Umbilical cord (tissue), 2 donors: ENCODE results near the gene THSD7B. TPM values are rescaled to one million over a fixed set of nuclear protein-coding genes. Genes with fewer than 3 reads are reported as not detected.
A peak's percentile ranks its signal among the peaks of the same experiment; 100 is the strongest.
"Not testable (repeated sequence)": the region's sequence is repeated elsewhere in the genome, so short reads cannot be mapped to it uniquely, and the experiment has no call there.

Experiments
- DNase-seq: peaks from one replicate; pipeline ENCODE4 v3.0.0-alpha.2; 2015; ENCODE audit warnings: low spot score
- total RNA-seq: library from RNA; depleted of rRNA; stranded (reverse); fragments of >200 nt; gene quantifications from one replicate; pipeline ENCODE4 v1.2.3, GENCODE V29; 2014; ENCODE audit warnings: low replicate concordance; ENCODE audit not compliant: insufficient read depth

The THSD7B gene
- total RNA-seq, 1 donor from 2014 or later, result 2.2 TPM

- DNase-seq, result no peak
These were observed 282.0 kb downstream of the THSD7B start for GRCh38 chr2:137047369-137047768.

DNA sequence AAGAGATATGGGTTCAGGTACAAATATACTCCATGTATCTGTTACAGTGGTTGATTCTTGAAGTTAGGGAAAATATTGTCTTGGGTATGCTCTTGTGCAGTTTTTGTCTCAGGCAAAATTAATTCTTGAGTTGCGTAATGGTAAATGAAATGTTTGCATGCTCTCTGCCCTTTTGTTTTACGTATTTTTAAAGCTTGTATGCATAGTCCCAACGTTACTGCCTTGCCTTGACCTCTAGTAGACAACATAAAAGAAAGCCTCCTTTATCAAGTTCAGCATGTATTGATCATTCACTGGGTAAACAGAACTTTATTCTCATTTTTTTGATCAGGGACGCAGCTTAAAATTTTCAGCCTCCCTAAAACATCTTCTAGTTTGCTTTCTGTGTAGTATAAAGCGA is 283.1 kb downstream of the THSD7B start:
- DNase-seq, result no peak

DNA sequence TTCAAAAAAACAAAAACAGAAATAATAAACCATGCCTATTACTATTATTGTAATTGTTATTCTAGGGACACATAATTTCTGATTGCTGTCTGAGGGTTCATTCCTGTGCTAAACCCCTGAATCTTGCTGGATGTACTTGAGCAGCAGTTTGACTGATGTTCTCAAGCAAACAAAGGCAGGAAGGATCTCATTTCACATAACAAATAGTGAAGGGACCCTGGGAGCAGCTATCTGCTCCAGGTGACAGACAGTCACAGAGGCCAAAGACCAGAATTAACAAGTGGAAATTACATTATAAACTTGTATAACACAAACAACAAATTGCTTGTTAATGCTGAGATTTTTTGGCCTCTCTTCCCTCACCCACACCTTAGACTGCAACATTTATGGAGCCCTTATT is 284.2 kb downstream of the THSD7B start:
- DNase-seq, result no peak

GRCh38 chr2:137050949-137051348 is 285.6 kb downstream of the THSD7B start:
- no peak for DNase-seq

GRCh38 chr2:137051778-137052398 is 286.5 kb downstream of the THSD7B start:
- no peak for DNase-seq

- no peak for DNase-seq
These were observed 291.4 kb downstream of the THSD7B start for GRCh38 chr2:137056704-137057103.

DNA sequence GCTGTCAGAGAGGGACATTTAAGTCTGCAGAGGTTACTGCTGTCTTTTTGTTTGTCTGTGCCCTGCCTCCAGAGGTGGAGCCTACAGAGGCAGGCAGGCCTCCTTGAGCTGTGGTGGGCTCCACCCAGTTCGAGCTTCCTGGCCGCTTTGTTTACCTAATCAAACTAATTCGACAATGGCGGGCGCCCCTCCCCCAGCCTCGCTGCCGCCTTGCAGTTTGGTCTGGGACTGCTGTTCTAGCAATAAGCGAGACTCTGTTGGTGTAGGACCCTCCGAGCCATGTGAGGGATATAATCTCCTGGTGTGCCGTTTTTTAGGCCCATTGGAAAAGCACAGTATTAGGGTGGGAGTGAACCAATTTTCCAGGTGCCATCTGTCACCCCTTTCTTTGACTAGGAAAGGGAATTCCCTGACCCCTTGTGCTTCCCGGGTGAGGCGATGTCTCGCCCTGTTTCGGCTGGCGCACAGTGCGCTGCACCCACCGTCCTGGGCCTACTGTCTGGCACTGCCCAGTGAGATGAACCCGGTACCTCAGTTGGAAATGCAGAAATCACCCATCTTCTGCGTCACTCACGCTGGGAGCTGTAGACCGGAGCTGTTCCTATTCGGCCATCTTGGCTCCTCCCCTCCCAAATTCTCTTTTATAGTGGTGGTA is 310.9 kb downstream of the THSD7B start:
- DNase-seq, result not testable (repeated sequence)

- no peak for DNase-seq
These were observed 326.4 kb downstream of the THSD7B start for GRCh38 chr2:137091704-137092103.

DNA sequence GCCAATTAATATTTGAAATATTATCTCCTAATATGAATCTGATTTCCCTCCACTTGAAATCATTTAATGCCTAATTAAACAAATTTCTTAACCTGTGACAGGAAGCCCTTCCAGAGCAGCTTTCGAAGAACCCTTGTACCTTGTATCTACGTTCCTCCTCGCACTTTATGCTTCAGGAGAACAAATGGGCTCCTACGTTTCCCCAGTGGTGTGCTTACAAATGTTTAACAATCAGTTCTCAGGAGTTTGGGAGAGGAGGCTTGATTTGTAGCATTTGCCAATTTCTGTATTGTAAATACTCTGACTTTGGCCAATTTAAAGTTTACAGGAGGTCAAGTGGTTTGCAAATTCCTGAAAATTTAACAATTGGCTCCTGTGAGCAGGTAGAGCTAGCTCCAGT is 327.8 kb downstream of the THSD7B start:
- no peak for DNase-seq

GRCh38 chr2:137096187-137096586 is 330.8 kb downstream of the THSD7B start:
- no peak for DNase-seq

DNA sequence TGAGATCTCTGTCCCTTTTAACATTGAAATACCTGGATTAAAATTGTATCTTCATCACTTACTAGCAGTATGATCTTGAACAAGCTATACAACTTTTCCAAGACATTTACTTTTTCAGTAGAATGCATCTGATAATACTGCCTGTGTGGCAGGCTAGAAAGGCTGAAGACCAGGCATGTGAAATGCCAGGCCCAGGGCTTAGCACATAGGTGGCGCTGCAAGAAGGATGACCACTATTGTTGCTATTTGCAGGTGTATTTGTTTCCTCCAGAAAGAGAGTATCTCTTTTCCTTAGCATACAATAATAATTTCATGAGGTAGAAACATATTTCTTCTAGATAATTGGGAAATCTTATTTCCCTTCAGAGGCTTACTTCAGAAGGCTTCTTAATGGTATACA is 331.3 kb downstream of the THSD7B start:
- no peak for DNase-seq

GRCh38 chr2:137101814-137102213 is 336.5 kb downstream of the THSD7B start:
- DNase-seq, result not testable (repeated sequence)

GRCh38 chr2:137107904-137108303 is 342.6 kb downstream of the THSD7B start:
- DNase-seq, result no peak

- no peak for DNase-seq
These were observed 346.6 kb downstream of the THSD7B start for GRCh38 chr2:137111896-137112295.

- peak; percentile 5 for DNase-seq
These were observed 349.9 kb downstream of the THSD7B start for GRCh38 chr2:137115081-137115794.

DNA sequence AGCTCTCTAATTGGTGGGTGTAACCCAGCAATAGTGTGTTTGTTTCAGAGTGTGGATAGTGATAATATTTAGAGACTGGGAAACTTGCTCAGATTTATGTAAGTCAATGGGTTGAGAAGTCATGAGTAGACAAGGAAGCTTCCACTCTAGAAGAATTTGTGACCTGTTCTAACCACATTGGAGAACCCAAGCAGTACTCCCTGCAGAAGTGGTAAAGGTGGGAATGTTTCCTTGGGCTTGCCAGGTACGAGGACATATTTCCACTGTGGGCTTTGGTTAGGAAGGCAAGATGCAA is 350.4 kb downstream of the THSD7B start:
- no peak for DNase-seq

DNA sequence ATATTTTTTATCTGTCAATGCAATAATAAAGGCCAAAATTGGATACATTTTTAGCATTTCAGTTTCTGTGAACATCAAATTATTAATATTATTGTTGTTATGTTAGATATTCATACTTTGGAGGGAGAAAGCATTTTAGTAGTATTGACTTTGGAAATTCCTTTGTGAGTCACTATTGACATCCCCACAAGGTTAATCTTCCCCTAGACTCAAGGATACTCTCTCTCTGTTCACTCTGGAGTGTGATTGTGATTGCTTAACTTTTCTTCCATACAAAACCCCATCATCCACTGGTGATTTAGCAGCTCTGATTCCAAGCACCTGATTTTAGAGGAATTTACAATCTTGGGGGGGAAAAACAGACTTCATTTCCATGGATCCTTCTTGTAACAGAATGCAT is 352.0 kb downstream of the THSD7B start:
- DNase-seq, result no peak

DNA sequence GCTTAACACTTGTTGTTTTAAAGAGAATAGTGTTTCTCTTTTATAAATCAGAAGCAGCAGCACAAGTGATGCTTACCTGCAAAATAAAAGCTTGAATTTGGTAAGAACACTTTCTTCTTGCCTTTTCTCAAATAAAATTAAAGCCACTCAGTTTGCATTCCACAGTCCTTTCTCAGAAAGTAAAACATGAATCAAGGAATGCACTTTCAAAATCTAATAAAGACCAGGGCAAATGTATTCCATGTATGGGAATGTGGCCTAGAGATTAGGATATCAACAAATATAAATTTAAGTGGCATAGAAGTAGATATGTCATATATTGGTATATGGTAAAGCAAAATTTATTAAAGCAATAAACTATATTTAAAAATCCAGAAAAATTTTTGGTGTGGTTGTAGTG is 352.8 kb downstream of the THSD7B start:
- no peak for DNase-seq

DNA sequence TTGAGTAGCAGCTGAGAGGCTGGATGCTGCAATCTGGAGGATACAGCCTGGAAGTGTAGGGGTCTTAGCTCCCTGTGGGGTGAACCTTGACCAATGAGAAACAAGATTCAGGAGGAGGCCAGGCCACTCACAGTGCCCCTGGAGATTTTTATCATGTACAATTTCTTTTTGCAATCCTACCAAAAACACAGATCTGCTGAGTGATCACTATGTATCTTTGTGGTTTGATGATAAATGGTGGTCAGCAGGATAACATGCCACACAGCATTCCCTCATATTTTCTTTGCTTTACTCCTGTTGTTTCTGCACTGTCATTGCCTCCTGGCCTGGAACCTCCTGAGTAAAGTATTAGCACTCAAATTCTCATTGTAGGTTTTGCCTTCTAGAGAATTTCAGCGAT is 357.9 kb downstream of the THSD7B start:
- DNase-seq, result no peak

DNA sequence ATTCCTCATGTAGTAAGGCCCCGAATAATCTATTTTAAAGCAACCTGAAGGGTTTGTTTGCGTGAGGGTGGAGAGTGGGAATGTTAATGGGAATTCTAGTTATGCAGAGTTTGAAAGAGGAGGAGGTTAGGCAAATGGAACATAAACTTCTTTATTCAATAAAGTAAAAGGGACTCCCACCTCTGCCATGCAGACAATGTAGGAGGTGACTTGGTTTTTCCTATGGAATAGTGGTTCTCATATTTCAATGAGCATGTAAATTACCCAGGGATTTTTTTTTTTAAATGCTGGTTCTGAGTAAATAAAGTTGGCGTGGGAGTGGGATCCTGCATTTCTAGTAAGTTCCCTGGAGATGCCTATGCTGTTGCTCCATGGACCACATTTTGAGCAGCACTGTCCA is 367.9 kb downstream of the THSD7B start:
- DNase-seq, result no peak

- DNase-seq, result no peak
These were observed 372.9 kb downstream of the THSD7B start for GRCh38 chr2:137138263-137138662.

DNA sequence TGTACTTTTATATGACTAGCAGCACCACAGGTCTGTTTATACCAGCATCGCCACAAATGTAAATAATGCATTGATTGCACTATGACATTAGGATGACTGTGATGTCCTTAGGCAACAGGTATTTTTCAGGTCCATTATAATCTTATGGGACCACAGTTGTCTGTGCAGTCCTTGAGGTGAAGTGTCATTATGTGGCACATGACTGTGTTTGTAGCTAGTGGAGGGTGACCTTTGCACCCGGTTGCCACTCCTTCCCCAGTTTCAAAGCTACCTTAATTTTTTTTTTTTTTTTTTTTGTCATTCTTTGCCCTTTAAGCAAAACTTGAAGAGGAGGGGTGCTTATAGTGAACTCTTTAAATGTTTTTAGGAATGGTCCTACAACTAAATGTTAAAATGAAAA is 386.4 kb downstream of the THSD7B start:
- no peak for DNase-seq

DNA sequence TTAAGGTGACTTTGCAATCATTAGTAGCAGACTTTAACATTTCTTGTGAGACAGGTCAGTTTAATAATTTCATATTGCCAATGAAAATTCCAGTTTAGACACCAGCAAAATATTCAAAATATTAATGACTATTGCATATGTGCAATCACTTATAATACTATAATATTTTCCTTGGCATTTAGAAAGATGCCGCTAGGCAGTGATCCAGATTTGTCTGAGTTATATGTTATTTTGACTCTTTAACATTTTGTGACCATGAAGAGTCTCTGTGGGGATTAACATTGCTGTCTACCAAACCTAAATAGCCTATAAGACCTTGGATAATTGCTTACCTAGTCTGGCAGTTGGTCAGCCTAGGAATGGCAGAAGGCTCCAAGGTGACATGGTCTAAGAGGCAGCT is 389.6 kb downstream of the THSD7B start:
- no peak for DNase-seq
